Activated T-cell treated with anti-CD3 and anti-CD28 coated beads, Interleukin-2, amount 50 U/mL, for 72 hours (primary cell): ENCODE data around the gene TIGD1. TPM values are rescaled to one million over a fixed set of nuclear protein-coding genes. Genes with fewer than 3 reads are reported as not detected.
A peak's percentile ranks its signal among the peaks of the same experiment; 100 is the strongest.

Experiments used
- ATAC-seq, 2 donors: fragments of 150-1000 bp; cut with Tn5 transposase; replicated peaks in 1 of 2; 2 replicates each; pipeline ENCODE4 v1.10.0; 2021; ENCODE audit warnings: moderate library complexity in 2 of 2, mild to moderate bottlenecking in 1 of 2
- DNase-seq, 2 donors: peaks; one replicate each; pipeline ENCODE4 v3.0.0; 2021 to 2022; ENCODE audit warnings: mixed read lengths in 1 of 2
- H3K27ac Mint-ChIP-seq: one replicate; pipeline ENCODE4 v1.8.0; 2022; ENCODE audit warnings: mild to moderate bottlenecking, moderate library complexity, mixed read lengths
- H3K27me3 Mint-ChIP-seq: one replicate; pipeline ENCODE4 v1.8.0; 2022; ENCODE audit warnings: low read depth, mixed read lengths
- H3K36me3 Mint-ChIP-seq, 2 donors: one replicate each; pipeline ENCODE4 v1.8.0; 2022; ENCODE audit warnings: mixed read lengths in 2 of 2, mild to moderate bottlenecking in 1 of 2; ENCODE audit not compliant: insufficient read depth in 2 of 2
- H3K4me1 Mint-ChIP-seq: one replicate; pipeline ENCODE4 v1.8.0; 2022; ENCODE audit warnings: low read depth, mixed read lengths
- H3K4me3 Mint-ChIP-seq, 2 donors: one replicate each; pipeline ENCODE4 v1.8.0; 2022; ENCODE audit warnings: mild to moderate bottlenecking in 2 of 2, mixed read lengths in 2 of 2, moderate library complexity in 2 of 2
- H3K9me3 Mint-ChIP-seq, 2 donors: one replicate each; pipeline ENCODE4 v1.8.0; 2022; ENCODE audit warnings: mixed read lengths in 2 of 2
- total RNA-seq, 2 donors: library from RNA; stranded (reverse); gene quantifications; one replicate each; pipeline ENCODE4 v1.2.3, GENCODE V29; 2022

The TIGD1 gene
- 10 to 100 TPM in 1 of 2 donors, 1 to 10 TPM in 1; 7.0 to 10.5 TPM for total RNA-seq

- H3K36me3 Mint-ChIP-seq, result peaks cover 10 to 28% of the 10 kb centered on the region in 2 donors
- peak within 1 kb of the TSS; percentile 97 for H3K27ac Mint-ChIP-seq
- no peaks in the 10 kb centered on the region for H3K27me3 Mint-ChIP-seq
- peaks cover 79% of the 10 kb centered on the region for H3K4me1 Mint-ChIP-seq
- ATAC-seq (peak; percentile 93 to 96), DNase-seq (peak; percentile 94 to 95)
- H3K4me3 Mint-ChIP-seq, result peak within 1 kb of the TSS; percentile 98 to 99
- peaks cover 0 to 2% of the 10 kb centered on the region in 2 donors for H3K9me3 Mint-ChIP-seq
Measured at GRCh38 chr2:232550354-232551249, at the start of gene TIGD1, which contains the start of gene EIF4E2. TSS of gene TIGD1 (minus strand) at chr2:232550557. CDS start at chr2:232549882, 675 bp downstream. TSS of gene EIF4E2 (plus strand) at chr2:232550689. CDS start at chr2:232550725, 36 bp downstream.

DNA sequence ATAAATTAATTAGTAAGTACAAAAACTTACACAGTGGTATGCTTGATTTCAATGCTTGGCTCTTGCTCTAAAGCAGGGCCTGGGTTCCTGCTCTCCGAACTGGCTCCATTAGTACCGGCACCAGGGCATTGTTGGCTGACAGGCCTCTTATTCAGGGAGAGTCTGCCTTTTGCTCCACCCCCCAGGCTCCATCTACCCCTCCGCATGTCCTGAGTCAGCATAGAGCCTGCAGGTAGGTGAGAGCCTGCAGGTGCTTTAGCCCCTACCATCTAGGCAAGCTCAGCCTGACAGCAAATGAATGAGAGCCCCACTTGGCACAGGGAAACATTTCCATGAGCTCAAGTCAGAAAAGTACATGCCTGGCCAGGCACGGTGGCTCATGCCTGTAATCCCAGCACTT lies 47.9 kb upstream of the TIGD1 start:
- Mint-ChIP-seq H3K27ac (no peak overlapping the region), H3K9me3 (no peaks in the 10 kb centered on the region)

DNA sequence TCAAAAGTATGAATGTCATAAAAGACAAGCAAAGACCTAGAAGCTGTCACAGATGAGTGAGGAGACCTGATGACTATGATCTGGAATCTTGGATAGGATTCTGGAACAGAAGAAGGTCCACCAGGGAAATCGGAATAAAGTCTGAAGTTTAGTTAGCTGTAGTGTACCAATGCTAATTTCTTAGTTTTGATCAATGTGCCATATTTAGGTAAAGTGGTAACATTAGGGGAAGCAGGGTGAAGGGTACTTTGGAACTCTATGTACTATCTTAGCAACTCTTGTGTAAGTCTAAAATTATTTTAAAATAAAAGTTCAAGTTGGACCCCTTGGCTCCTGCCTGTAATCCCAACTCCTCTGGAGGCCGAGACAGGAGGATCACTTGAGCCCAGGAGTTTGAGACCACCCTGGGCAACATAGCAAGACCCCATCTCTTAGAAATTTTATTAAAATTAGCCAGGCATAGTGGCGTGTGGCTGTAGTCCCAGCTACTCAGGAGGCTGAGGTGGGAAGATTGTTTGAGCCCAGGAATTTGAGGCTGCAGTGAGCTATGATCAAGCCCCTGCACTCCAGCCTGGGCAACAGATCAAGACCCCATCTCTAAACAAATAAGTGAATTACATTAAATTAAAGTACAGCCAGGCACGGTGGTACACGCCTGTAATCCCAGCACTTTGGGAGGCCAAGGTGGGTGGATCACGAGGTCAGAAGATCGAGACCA lies 47.2 kb upstream of the TIGD1 start:
- Mint-ChIP-seq H3K36me3 (no peaks in the 10 kb centered on the region), H3K27me3 (no peaks in the 10 kb centered on the region), H3K9me3 (no peaks in the 10 kb centered on the region), H3K27ac (no peak overlapping the region), H3K4me1 (peaks cover 10% of the 10 kb centered on the region), H3K4me3 (no peak overlapping the region)
- ATAC-seq (no peak), DNase-seq (no peak)

More for the DNA sequence above, 47.9 kb upstream of the TIGD1 start:
- no peak for ATAC-seq
- Mint-ChIP-seq H3K4me1 (peaks cover 3% of the 10 kb centered on the region), H3K36me3 (no peaks in the 10 kb centered on the region), H3K27me3 (peaks cover 2% of the 10 kb centered on the region), H3K4me3 (no peak overlapping the region)
- DNase-seq, result no peak

DNA sequence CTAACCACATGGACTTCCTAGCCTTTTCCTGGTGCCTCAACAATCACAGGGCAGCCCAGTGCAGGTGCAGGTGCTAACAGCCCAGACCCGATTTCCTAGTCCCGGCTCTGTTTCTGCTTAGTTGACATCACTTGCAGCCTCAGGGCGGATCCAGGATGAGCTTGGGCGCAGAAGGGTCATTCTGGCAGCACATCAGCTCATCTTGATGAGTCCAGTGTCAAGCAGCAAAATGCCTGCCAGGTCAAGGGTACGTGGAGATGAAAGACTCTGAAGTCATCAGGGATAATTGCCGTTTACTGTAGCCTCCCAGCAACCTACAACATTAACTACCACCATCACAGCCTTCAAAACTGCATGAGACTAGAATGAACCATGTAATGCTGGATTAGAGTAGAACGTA lies 43.6 kb upstream of the TIGD1 start:
- Mint-ChIP-seq H3K36me3 (no peaks in the 10 kb centered on the region), H3K4me3 (no peak overlapping the region), H3K27me3 (no peaks in the 10 kb centered on the region), H3K4me1 (peaks cover 11% of the 10 kb centered on the region), H3K9me3 (no peaks in the 10 kb centered on the region), H3K27ac (no peak overlapping the region)
- DNase-seq, result no peak
- ATAC-seq, result no peak

DNA sequence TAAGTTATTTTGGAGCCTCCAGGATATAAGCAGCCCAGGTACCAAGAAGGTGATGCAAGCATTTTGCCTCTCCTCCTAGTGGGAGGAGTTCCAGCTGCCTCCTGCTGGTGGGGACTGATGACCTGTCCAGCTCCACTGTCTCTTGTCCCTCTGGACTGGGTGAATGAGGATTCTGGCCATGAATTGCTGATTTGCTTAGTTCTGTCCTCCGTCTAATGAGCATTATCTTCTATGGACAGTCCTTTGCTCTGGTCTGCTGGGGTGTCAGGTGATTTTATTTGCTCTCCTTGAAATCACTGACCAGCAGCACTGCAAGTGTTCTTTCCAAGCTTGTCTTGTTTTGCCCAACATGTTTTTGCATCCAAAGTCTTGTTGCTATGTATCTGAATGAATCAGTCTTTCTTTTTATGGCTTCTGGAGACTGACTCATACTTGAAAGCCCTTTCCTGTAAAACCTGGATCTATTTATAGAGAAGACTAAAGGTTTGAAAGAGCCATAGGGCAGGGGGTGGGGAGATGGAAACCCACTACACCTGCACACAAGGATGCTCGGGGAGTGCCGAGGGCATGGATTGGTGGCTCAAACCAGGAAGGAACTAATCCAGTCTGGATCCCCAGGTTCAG lies 42.5 kb upstream of the TIGD1 start:
- Mint-ChIP-seq H3K4me3 (peak overlapping the region in 1 of 2 donors; percentile 40), H3K27me3 (no peaks in the 10 kb centered on the region), H3K36me3 (no peaks in the 10 kb centered on the region), H3K4me1 (peaks cover 11% of the 10 kb centered on the region), H3K27ac (peak overlapping the region; percentile 82), H3K9me3 (no peaks in the 10 kb centered on the region)
- peak; percentile 8 for DNase-seq
- peak; percentile 87 to 88 for ATAC-seq

DNA sequence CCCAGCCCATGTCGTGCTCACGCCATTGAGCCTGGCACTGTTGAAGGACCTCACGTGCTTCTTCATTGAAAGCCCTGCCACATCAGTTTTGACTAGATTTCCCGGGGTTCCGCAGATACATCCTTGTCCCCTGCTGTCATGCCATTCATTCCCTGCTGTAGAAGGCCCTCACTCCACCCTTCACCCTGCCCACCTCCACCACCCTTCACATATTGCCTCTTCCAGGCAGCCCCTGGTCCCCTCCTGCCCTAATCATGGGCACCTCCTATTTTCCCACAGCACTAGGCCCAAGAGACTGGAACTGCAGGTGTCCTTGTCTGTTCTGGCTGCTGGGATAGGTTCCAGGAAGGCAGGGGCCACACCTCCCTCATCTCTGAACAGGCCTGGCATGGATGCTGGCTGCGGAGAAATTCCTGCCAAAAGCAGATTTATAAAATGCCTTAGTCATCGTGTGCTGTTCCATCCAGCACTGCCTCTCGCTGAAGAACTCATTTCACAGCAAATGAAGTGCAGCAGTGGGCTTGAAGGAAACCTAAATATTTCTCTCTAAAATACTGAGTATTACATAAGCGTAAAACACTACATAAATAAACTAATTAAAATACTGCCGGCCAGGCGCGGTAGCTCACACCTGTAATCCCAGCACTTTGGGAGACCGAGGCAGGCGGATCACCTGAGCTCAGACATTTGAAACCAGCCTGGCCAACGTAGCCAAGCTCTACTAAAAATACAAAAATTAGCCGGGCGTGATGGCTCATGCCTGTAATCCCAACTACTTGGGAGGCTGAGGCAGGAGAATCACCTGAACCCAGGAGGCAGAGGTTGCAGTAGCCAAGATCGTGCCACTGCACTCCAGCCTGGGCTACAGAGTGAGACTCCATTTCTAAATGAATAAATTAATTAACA lies 38.6 kb upstream of the TIGD1 start:
- no peak overlapping the region for H3K4me3 Mint-ChIP-seq
- H3K36me3 Mint-ChIP-seq, result no peaks in the 10 kb centered on the region
- no peak for ATAC-seq

GRCh38 chr2:232588031-232588430 lies 37.7 kb upstream of the TIGD1 start:
- Mint-ChIP-seq H3K27ac (no peak overlapping the region), H3K36me3 (no peaks in the 10 kb centered on the region), H3K4me3 (no peak overlapping the region), H3K27me3 (no peaks in the 10 kb centered on the region), H3K9me3 (no peaks in the 10 kb centered on the region), H3K4me1 (peaks cover 6% of the 10 kb centered on the region)
- ATAC-seq, result no peak
- DNase-seq, result no peak

More for the DNA sequence above, 38.6 kb upstream of the TIGD1 start:
- no peak for DNase-seq
- Mint-ChIP-seq H3K4me1 (peaks cover 11% of the 10 kb centered on the region), H3K27me3 (no peaks in the 10 kb centered on the region), H3K27ac (no peak overlapping the region), H3K9me3 (no peaks in the 10 kb centered on the region)

GRCh38 chr2:232587512-232587911 lies 37.2 kb upstream of the TIGD1 start:
- Mint-ChIP-seq H3K36me3 (peaks cover 0 to 4% of the 10 kb centered on the region in 2 donors), H3K9me3 (no peaks in the 10 kb centered on the region), H3K4me1 (peaks cover under 1% of the 10 kb centered on the region), H3K27me3 (no peaks in the 10 kb centered on the region), H3K4me3 (no peak overlapping the region), H3K27ac (no peak overlapping the region)
- ATAC-seq (no peak), DNase-seq (no peak)

DNA sequence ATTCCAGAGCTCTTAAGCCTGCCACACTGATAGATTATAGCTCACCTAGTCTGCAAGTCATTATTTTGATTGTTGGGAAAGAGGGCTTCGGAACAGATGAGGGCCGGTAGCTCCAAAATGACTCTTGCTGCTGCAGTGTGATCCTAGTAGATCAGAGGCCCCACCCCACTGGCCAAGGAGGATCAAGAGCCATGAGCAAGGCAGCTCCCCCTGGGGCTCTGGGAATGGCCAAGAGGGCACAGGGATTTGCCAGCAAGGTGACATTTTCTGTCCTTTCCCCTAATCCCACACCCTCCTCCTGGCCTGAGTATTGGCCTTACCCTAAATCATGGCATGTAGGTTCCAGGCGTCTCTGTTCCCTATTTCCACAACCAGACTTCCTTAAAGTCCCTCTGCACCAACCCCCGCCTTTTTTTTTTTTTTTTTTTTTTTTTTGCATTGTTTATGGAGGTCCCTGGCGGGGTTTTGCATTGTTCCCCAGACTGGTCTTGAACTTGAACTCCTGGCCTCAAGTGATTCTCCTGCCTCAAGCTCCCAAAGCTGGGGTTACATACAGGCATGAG lies 36.7 kb upstream of the TIGD1 start:
- Mint-ChIP-seq H3K4me3 (no peak overlapping the region), H3K27me3 (no peaks in the 10 kb centered on the region), H3K36me3 (peaks cover 0 to 4% of the 10 kb centered on the region in 2 donors), H3K4me1 (no peaks in the 10 kb centered on the region), H3K9me3 (no peaks in the 10 kb centered on the region), H3K27ac (no peak overlapping the region)
- ATAC-seq, result no peak
- DNase-seq, result no peak

- no peak for ATAC-seq
- peaks cover 3 to 8% of the 10 kb centered on the region in 2 donors for H3K36me3 Mint-ChIP-seq
- no peak overlapping the region for H3K27ac Mint-ChIP-seq
- no peaks in the 10 kb centered on the region for H3K27me3 Mint-ChIP-seq
- no peak for DNase-seq
- no peak overlapping the region for H3K4me3 Mint-ChIP-seq
- H3K4me1 Mint-ChIP-seq, result peaks cover 7% of the 10 kb centered on the region
- no peaks in the 10 kb centered on the region for H3K9me3 Mint-ChIP-seq
Measured at GRCh38 chr2:232584238-232584637, 33.9 kb upstream of the TIGD1 start.

- H3K27ac Mint-ChIP-seq, result peak overlapping the region; percentile 31
- DNase-seq (no peak), ATAC-seq (no peak)
- no peaks in the 10 kb centered on the region for H3K27me3 Mint-ChIP-seq
- H3K36me3 Mint-ChIP-seq, result peaks cover 3 to 8% of the 10 kb centered on the region in 2 donors
- no peak overlapping the region for H3K4me3 Mint-ChIP-seq
- no peaks in the 10 kb centered on the region for H3K9me3 Mint-ChIP-seq
- H3K4me1 Mint-ChIP-seq, result peaks cover 7% of the 10 kb centered on the region
Measured at GRCh38 chr2:232581725-232582124, 31.4 kb upstream of the TIGD1 start.

DNA sequence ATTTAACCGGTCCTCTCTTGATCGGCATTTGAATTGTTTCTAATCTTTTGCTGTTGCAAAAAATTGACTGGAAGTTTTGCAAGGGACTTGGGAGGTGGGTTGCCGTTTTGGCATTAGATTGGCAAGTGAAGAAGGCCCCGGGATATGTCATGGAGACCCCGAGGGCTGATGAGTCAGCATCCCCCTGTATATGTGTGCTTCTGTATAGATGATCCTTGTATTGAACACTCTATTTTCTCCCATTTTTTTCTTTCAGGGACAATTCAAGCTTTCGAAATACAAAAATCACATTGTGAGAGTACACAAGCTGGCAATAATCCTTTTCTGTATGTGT lies 30.3 kb upstream of the TIGD1 start:
- no peaks in the 10 kb centered on the region for H3K9me3 Mint-ChIP-seq
- no peak overlapping the region for H3K27ac Mint-ChIP-seq
- peaks cover 3 to 8% of the 10 kb centered on the region in 2 donors for H3K36me3 Mint-ChIP-seq
- no peak for DNase-seq
- no peaks in the 10 kb centered on the region for H3K27me3 Mint-ChIP-seq
- no peak overlapping the region for H3K4me3 Mint-ChIP-seq
- peaks cover 7% of the 10 kb centered on the region for H3K4me1 Mint-ChIP-seq
- ATAC-seq, result no peak
